ENCODE measurements around the gene NTMT2.
"Not testable (repeated sequence)": the region's sequence is repeated elsewhere in the genome, so short reads cannot be mapped to it uniquely, and the experiment has no call there.

NTMT2 gene

GRCh38 chr1:170145770-170146676 lies at the start of gene NTMT2:
NTMT2 (plus strand) TSS chr1:170145959; CDS start chr1:170146108, 149 bp downstream.
- no peak for DNase-seq (ENCODE audit: low read depth in 1 of 2, low spot score in 1 of 2)

DNA sequence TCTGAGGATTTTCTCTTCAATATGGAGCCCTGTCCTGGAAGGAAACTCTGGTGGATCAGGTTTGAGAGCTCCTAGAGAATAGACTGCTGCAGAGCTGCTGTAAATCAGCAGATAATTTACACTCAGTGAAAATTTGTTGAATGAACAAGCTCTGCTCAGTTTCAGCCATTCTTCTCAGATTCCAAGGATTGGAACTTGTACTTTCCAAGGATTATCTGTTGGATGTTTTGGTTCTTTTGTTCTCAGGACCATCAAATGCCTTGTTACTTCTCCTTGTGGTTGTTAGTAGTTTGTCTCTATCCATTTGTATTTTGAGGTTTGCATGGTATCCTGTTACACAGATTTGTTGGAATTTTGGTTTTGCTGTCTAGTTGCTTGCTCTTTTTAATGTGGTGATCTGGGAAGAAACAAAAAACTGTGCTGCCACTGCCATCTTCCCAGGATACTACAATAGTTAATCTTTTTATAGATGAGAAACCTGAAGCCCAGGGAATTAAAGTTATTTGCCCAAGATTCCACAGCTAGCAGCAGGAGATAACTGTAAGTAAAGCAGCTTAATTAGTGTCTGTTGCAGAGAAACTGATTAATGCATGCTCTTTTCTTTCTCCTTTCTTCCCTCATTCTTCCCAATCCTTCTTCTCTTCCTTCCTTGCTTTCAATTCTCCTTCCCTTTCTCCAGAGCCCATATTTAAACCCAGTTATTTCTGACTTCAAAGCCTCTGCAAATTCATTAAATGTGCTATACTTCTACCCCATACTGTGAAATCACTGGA lies 49.6 kb upstream of the NTMT2 start:
- DNase-seq (ENCODE audit: low read depth in 1 of 2, low spot score in 1 of 2) = no peak

DNA sequence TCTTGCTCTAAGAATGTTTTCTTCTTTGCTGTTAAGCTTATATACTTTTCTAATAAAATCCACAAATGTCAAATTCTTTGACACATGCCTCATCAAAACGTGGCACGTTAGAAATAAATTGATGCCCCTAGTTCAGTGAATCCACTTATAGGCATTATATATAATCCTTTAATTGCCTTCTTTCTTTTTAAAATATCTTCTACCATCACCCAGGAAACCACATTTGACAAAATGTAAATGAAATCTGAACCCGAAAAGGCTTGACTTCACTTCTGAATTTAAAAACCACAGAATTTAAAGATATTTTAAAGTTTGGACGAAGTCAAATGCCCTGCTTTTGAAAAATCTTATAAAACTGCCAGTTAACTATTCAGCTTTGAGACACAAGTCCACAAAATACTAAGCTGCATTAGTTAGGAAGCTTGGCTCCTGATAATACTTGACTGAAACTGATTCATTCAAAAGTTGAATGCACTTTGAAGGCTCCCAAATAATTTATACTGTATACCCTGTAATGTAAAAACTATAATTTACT lies 48.9 kb upstream of the NTMT2 start:
- DNase-seq (ENCODE audit: low read depth in 1 of 2, low spot score in 1 of 2) = no peak

DNA sequence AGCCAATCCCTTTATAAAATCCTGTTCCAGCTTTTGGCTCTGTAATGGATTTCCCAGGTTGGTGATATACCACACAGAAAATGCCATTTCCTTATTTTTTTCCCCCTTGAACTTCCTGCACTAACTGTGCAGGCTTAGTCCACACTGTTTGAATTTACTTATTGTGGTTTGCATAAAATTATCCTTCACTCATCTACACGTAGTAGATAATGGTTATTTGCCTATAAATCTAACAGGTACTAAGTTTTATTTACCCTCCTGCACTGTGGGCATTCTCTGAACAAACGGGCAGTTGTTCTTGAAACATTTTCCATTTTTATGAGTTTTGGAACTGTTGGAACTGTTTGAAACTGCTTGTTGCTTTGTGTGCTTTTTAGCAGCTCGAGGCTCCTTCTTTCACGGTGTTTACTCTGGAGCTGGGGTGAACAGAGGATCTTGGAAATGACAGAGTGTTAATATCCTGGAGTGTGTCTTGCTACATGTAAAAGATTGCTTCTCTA lies 48.3 kb upstream of the NTMT2 start:
- DNase-seq (ENCODE audit: low read depth in 1 of 2, low spot score in 1 of 2) = no peak

GRCh38 chr1:170113140-170113539 lies 32.6 kb upstream of the NTMT2 start:
- not testable (repeated sequence) for DNase-seq (ENCODE audit: low read depth in 1 of 2, low spot score in 1 of 2)

- no peak for DNase-seq (ENCODE audit: low read depth in 1 of 2, low spot score in 1 of 2)
These were observed 30.9 kb upstream of the NTMT2 start for GRCh38 chr1:170114906-170115305.

GRCh38 chr1:170122366-170122765 lies 23.4 kb upstream of the NTMT2 start:
- no peak for DNase-seq (ENCODE audit: low read depth in 1 of 2, low spot score in 1 of 2)

DNA sequence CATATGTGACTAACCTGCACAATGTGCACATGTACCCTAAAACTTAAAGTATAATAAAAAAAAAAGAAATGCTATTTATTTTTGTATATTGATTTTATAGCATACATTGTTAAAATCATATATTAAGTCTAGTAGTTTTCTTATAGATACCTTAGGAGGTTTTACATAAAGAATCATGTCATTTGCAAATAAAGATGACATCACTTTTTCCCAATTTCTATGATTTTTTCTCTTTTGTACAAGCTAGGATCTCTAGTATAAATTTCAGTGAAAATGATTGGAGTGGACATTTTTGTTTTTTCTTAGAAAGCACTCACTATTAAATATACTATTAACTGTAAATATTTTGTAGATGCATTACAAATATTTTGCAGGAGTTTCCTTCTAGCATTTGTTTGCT lies 20.5 kb upstream of the NTMT2 start:
- DNase-seq (ENCODE audit: low read depth in 1 of 2, low spot score in 1 of 2) = no peak

- no peak for DNase-seq (ENCODE audit: low read depth in 1 of 2, low spot score in 1 of 2)
These were observed 19.1 kb upstream of the NTMT2 start for GRCh38 chr1:170126696-170127095.

- no peak for DNase-seq (ENCODE audit: low read depth in 1 of 2, low spot score in 1 of 2)
These were observed 14.3 kb upstream of the NTMT2 start for GRCh38 chr1:170131450-170131849.

DNA sequence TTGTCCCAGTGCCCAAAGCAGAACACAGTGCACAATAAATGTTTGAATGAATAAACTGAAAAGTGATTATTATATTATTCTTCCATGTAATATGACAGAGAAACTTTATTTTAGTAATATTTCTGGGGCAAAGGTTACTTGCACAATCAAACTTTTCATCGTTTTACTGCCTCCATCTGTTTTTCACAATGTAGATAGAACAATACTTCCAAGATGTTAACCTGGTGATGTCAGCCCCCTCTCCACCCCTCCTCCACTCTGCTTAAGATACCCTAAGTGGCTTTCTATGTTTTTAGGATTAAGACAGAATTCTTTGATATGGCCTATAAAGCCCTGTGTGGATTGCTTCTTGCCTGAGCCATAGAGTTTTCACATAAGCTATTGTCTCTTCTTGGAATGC lies 13.8 kb upstream of the NTMT2 start:
- DNase-seq (ENCODE audit: low read depth in 1 of 2, low spot score in 1 of 2) = no peak

DNA sequence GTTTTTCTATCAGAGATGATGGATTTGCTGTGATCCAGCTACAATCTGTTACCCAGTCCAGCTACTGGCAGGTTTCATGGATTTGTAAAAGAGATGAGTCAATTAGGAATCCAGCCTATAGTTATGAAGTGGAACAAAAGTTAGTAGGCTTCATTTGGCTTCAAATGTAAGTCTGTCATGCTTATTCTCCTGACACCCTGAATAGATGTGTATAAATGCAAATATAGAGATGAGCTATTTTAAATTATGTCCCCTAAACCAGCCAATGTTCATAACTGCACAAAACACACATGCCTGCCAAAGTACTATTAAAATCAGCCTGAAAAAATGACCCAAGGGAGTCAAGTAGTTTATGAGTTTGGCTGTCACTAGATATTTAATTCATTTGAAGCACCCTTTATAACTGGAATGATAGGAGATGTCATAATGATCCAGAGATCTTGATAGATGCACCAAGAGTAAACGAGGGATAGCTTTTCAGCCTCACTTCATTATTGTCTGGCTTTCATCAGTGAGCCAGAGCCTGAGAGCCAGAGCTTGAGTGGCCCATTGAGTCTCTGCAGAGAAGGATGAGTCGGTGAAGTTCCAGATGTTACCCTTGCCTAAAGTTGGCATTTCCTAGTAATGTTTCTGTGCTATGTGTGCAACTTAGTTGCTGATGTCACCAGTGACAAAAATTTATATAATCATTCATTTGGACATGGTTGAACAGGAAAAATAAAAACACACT lies 11.8 kb upstream of the NTMT2 start:
- no peak for DNase-seq (ENCODE audit: low read depth in 1 of 2, low spot score in 1 of 2)

DNA sequence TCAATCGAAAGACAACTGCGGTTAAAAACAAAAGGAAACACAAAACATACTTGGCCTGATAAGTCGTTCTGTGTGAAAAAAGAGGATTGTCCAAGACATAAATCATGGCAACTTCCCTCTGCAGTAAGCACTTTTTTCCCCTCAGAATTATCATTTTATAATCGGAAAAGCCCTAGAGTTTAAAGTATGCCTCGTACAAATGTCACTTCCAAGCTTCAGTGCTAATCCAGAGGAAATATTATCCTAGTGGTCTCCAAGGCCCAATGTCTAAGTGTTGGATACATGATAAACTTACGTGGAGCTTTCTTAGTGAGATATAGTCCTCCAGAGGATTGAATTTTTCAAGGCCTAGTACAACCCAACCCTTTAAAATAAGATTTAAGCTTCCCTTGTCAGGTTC lies 11.2 kb upstream of the NTMT2 start:
- no peak for DNase-seq (ENCODE audit: low read depth in 1 of 2, low spot score in 1 of 2)

DNA sequence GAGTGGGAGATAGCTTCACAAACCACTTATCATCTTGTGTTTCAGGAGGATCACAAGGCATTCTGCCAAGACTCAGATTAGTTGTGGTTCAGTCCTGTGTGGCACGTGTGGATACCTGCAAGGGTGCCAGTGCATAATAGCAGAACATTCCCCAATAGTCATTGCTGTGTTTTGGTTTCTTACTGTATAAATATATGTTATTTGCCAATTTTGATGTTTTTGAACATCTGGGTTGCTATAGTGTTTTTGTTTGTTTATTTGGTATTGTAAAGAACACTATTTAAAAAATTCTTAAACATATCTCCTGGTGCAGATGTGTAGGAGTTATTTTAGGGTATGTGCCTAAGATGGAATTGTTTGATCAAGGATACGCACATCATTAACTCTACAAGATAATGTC lies 5.4 kb upstream of the NTMT2 start:
- no peak for DNase-seq (ENCODE audit: low read depth in 1 of 2, low spot score in 1 of 2)

GRCh38 chr1:170145061-170145460 lies 698 bp upstream of the NTMT2 start:
- DNase-seq (ENCODE audit: low read depth in 1 of 2, low spot score in 1 of 2) = no peak

GRCh38 chr1:170146720-170147263 lies 1.0 kb downstream of the NTMT2 start:
- DNase-seq (ENCODE audit: low read depth in 1 of 2, low spot score in 1 of 2) = no peak

GRCh38 chr1:170149241-170149640 lies 3.5 kb downstream of the NTMT2 start:
- DNase-seq (ENCODE audit: low read depth in 1 of 2, low spot score in 1 of 2) = no peak

GRCh38 chr1:170150016-170150415 lies 4.3 kb downstream of the NTMT2 start:
- DNase-seq (ENCODE audit: low read depth in 1 of 2, low spot score in 1 of 2) = no peak

DNA sequence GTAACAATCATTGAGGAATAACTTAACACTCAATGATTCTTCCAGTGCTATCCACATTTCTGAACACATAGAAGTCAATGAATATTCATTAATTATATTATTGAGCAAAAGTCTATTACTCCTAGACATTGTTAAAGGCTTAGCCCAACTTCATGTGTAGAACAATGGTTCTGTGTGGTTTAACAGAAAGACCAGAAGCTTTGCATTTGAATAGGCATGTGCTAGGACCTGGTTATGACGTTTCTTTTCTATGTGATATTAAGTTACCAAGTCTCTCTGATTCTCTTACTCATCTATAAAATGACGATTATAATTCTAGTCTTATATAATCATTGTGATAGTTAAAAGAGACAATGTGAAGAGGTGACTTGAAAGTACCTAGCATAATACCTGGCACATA lies 5.2 kb downstream of the NTMT2 start:
- no peak for DNase-seq (ENCODE audit: low read depth in 1 of 2, low spot score in 1 of 2)

- no peak for DNase-seq (ENCODE audit: low read depth in 1 of 2, low spot score in 1 of 2)
These were observed 7.7 kb downstream of the NTMT2 start for GRCh38 chr1:170153417-170153816.

DNA sequence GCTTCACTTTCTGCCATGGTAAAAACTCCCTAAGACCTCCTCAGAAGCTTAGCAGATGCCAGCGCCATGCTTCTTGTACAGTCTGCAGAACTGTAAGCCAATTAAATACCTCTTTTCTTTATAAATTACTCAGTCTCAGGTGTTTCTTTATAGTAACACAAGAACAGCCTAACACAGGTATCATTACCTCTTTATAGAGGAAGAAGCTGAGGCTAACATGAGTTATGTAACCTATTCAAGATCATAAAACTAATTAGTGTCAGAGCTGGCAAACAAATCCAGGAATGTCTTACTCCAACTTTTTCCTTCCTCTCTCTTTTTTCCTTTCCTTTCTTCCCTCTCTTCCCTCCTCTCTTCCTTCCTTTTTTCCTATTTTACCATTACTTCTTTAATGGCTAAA lies 9.3 kb downstream of the NTMT2 start:
- DNase-seq (ENCODE audit: low read depth in 1 of 2, low spot score in 1 of 2) = no peak

Measured in activated T-helper 1 cell treated with anti-CD3 and anti-CD28 coated beads, Interleukin-2, amount 50 U/mL, for 16 hours (primary cell).